Endodermal cell (in vitro differentiated cells): ENCODE results near the gene MTA1. TPM values are rescaled to one million over a fixed set of nuclear protein-coding genes. Genes with fewer than 3 reads are reported as not detected.

Source experiments
- DNase-seq: peaks from one replicate; pipeline ENCODE4 v3.0.0-alpha.2; 2017
- H3K27ac ChIP-seq: 2 replicates; pipeline ENCODE4 v1.5.1; 2013; ENCODE audit warnings: mild to moderate bottlenecking, low read depth, low read length, moderate library complexity
- H3K27me3 ChIP-seq: 2 replicates; pipeline ENCODE4 v1.6.1; 2013; ENCODE audit warnings: mild to moderate bottlenecking, low read length, moderate library complexity; ENCODE audit not compliant: insufficient read depth, control insufficient read depth, poor library complexity, severe bottlenecking
- H3K36me3 ChIP-seq: 2 replicates; pipeline ENCODE4 v1.7.0; 2013; ENCODE audit warnings: mild to moderate bottlenecking, low read length, moderate library complexity; ENCODE audit not compliant: control insufficient read depth, insufficient read depth
- H3K4me1 ChIP-seq: one replicate; pipeline ENCODE4 v1.7.0; 2013; ENCODE audit warnings: low read length; ENCODE audit not compliant: control insufficient read depth, insufficient read depth
- H3K4me3 ChIP-seq: 2 replicates; pipeline ENCODE4 v1.5.1; 2013; ENCODE audit warnings: mild to moderate bottlenecking, low read length, moderate library complexity
- H3K9ac ChIP-seq: 2 replicates; pipeline ENCODE4 v1.6.1; 2013; ENCODE audit warnings: mild to moderate bottlenecking, low read length, moderate library complexity; ENCODE audit not compliant: poor library complexity, severe bottlenecking; ENCODE audit errors: extremely low read depth
- H3K9me3 ChIP-seq: 2 replicates; pipeline ENCODE4 v1.6.1; 2013; ENCODE audit warnings: mild to moderate bottlenecking, low read length, moderate library complexity; ENCODE audit not compliant: control insufficient read depth
- H3K27ac Mint-ChIP-seq: 2 replicates; pipeline ENCODE4 v1.8.0; 2020; ENCODE audit warnings: mixed read lengths
- H3K27me3 Mint-ChIP-seq: 2 replicates; pipeline ENCODE4 v1.8.0; 2021; ENCODE audit warnings: mild to moderate bottlenecking, mixed read lengths; ENCODE audit not compliant: insufficient read depth
- H3K36me3 Mint-ChIP-seq: 2 replicates; pipeline ENCODE4 v1.8.0; 2020; ENCODE audit warnings: low read depth, mixed read lengths
- H3K4me1 Mint-ChIP-seq: 2 replicates; pipeline ENCODE4 v1.8.0; 2020; ENCODE audit warnings: mixed read lengths
- H3K4me3 Mint-ChIP-seq: 2 replicates; pipeline ENCODE4 v1.8.0; 2020; ENCODE audit warnings: mild to moderate bottlenecking, moderate library complexity, mixed read lengths
- H3K9me3 Mint-ChIP-seq: 2 replicates; pipeline ENCODE4 v1.8.0; 2020; ENCODE audit warnings: mild to moderate bottlenecking, mixed read lengths
- CTCF ChIP-seq: fragments of 200-600 bp; sonication (generic); conservative IDR thresholded peaks from 2 replicates; pipeline ENCODE4 v1.5.0; 2021; ENCODE audit warnings: antibody characterized with exemption, mild to moderate bottlenecking
- WGBS, 2 experiments: methylation state at CpG; one replicate each; pipeline versions ENCODE4 v1.1.5 to v1.1.7; 2013; ENCODE audit warnings: missing lambda C conversion rate in 2 of 2, mixed read lengths in 1 of 2; ENCODE audit not compliant: insufficient coverage in 1 of 2, insufficient read length in 1 of 2; 5-methylcytosine and 5-hydroxymethylcytosine counted together
- total RNA-seq, 2 donors: library from RNA; stranded (reverse); fragmentation: NEBNext Ultra II Directional in 1 of 2; extraction: Animal tissue kit (Norgen Biotek cat#: 25700) in 1 of 2; gene quantifications; 2 replicates in 1 of 2; 3 replicates in 1 of 2; pipeline ENCODE4 v1.2.1, GENCODE V29; 2021

MTA1 gene
- total RNA-seq, 2 donors from 2014 or later: 245 to 246 TPM

GRCh38 chr14:105489542-105490266 lies 70.1 kb downstream of the MTA1 start:
- H3K9me3 ChIP-seq: no peaks in the 10 kb centered on the region
- peaks cover 41% of the 10 kb centered on the region for H3K27me3 Mint-ChIP-seq
- 0 to 4% methylated on average over 5 to 38 of the region's 44 CpGs for WGBS, 2 experiments
- H3K36me3 Mint-ChIP-seq: no peaks in the 10 kb centered on the region
- peak overlapping the region; percentile 59 for H3K9ac ChIP-seq
- peak; percentile 94 for DNase-seq
- peaks cover 5% of the 10 kb centered on the region for H3K4me1 Mint-ChIP-seq
- H3K4me3 Mint-ChIP-seq: peak overlapping the region; percentile 64
- peaks cover 35% of the 10 kb centered on the region for H3K27me3 ChIP-seq
- peak; percentile 74 for TF ChIP-seq CTCF
- H3K9me3 Mint-ChIP-seq: peaks cover 3% of the 10 kb centered on the region
- peak overlapping the region; percentile 48 for H3K27ac Mint-ChIP-seq
- no peaks in the 10 kb centered on the region for H3K36me3 ChIP-seq
- peaks cover 6% of the 10 kb centered on the region for H3K4me1 ChIP-seq
- peak overlapping the region; percentile 78 for H3K4me3 ChIP-seq
- peak overlapping the region; percentile 87 for H3K27ac ChIP-seq

- WGBS, 2 experiments: 0 to 1% methylated on average over 13 to 33 of the region's 33 CpGs
- H3K27me3 ChIP-seq: peaks cover 30% of the 10 kb centered on the region
- Mint-ChIP-seq H3K4me1 (peaks cover 5% of the 10 kb centered on the region), H3K4me3 (peak overlapping the region; percentile 64), H3K36me3 (no peaks in the 10 kb centered on the region), H3K27ac (no peak overlapping the region), H3K27me3 (peaks cover 37% of the 10 kb centered on the region), H3K9me3 (peaks cover 3% of the 10 kb centered on the region)
- H3K4me3 ChIP-seq: peak overlapping the region; percentile 78
- H3K4me1 ChIP-seq: peaks cover 6% of the 10 kb centered on the region
- H3K9me3 ChIP-seq: no peaks in the 10 kb centered on the region
- peak overlapping the region; percentile 87 for H3K27ac ChIP-seq
- no peaks in the 10 kb centered on the region for H3K36me3 ChIP-seq
- DNase-seq: no peak
- H3K9ac ChIP-seq: peak overlapping the region; percentile 59
- no peak for TF ChIP-seq CTCF
Observed at GRCh38 chr14:105490267-105490571, 70.6 kb downstream of the MTA1 start.

GRCh38 chr14:105490572-105491365 lies 71.1 kb downstream of the MTA1 start, which contains the start of gene TEDC1:
TSS of gene TEDC1 (plus strand) at chr14:105491246. CDS start at chr14:105491376, 130 bp downstream.
- peaks cover 5% of the 10 kb centered on the region for H3K4me1 Mint-ChIP-seq
- peaks cover 24% of the 10 kb centered on the region for H3K27me3 ChIP-seq
- H3K4me3 Mint-ChIP-seq: peak within 1 kb of the TSS; percentile 64
- H3K4me3 ChIP-seq: peak within 1 kb of the TSS; percentile 81
- 2 to 6% methylated on average over 35 to 94 of the region's 94 CpGs for WGBS, 2 experiments
- peaks cover 6% of the 10 kb centered on the region for H3K4me1 ChIP-seq
- peak within 1 kb of the TSS; percentile 87 for H3K27ac ChIP-seq
- peak within 1 kb of the TSS; percentile 59 for H3K9ac ChIP-seq
- peak within 1 kb of the TSS; percentile 91 for H3K27ac Mint-ChIP-seq
- H3K36me3 ChIP-seq: no peaks in the 10 kb centered on the region
- H3K27me3 Mint-ChIP-seq: peaks cover 31% of the 10 kb centered on the region
- H3K36me3 Mint-ChIP-seq: no peaks in the 10 kb centered on the region
- TF ChIP-seq CTCF: peak; percentile 83
- H3K9me3 Mint-ChIP-seq: peaks cover 3% of the 10 kb centered on the region
- no peaks in the 10 kb centered on the region for H3K9me3 ChIP-seq
- peak; percentile 100 for DNase-seq
